NCI-H128 (cell line): ENCODE measurements around the gene RNF34.
"Not testable (repeated sequence)": the region's sequence is repeated elsewhere in the genome, so short reads cannot be mapped to it uniquely, and the experiment has no call there.

Source experiments
- DNase-seq: peaks from one replicate; lab custom pipeline; 2025; ENCODE audit not compliant: unreplicated experiment; lab: John Stamatoyannopoulos, UW

The RNF34 gene

GRCh38 chr12:121399391-121400331, at the start of gene RNF34:
RNF34 (plus strand) TSS chr12:121400118; CDS start chr12:121400213, 95 bp downstream.
- DNase-seq: peak; percentile 96

GRCh38 chr12:121351820-121352681, 47.9 kb upstream of the RNF34 start, which contains the start of gene ANAPC5:
ANAPC5 (minus strand) TSS chr12:121352411; CDS start chr12:121352340, 71 bp downstream.
- peak; percentile 96 for DNase-seq

- peak; percentile 71 for DNase-seq
Measured at GRCh38 chr12:121352682-121353018, 47.3 kb upstream of the RNF34 start.

GRCh38 chr12:121355818-121356217, 44.1 kb upstream of the RNF34 start:
- no peak for DNase-seq

GRCh38 chr12:121356657-121357056, 43.3 kb upstream of the RNF34 start:
- DNase-seq: no peak

- DNase-seq: no peak
Measured at GRCh38 chr12:121357331-121357730, 42.6 kb upstream of the RNF34 start.

GRCh38 chr12:121358073-121358472, 41.8 kb upstream of the RNF34 start:
- no peak for DNase-seq

GRCh38 chr12:121364683-121365121, 35.2 kb upstream of the RNF34 start:
- DNase-seq: no peak

- DNase-seq: no peak
Measured at GRCh38 chr12:121365416-121366062, 34.4 kb upstream of the RNF34 start.

- no peak for DNase-seq
Measured at GRCh38 chr12:121366063-121366459, 33.9 kb upstream of the RNF34 start.

- DNase-seq: no peak
Measured at GRCh38 chr12:121371404-121371803, 28.5 kb upstream of the RNF34 start.

GRCh38 chr12:121373755-121374154, 26.2 kb upstream of the RNF34 start:
- DNase-seq: no peak

- DNase-seq: not testable (repeated sequence)
Measured at GRCh38 chr12:121374336-121374735, 25.6 kb upstream of the RNF34 start.

GRCh38 chr12:121374945-121375584, 24.9 kb upstream of the RNF34 start:
- DNase-seq: not testable (repeated sequence)

GRCh38 chr12:121376754-121377697, 22.9 kb upstream of the RNF34 start:
- DNase-seq: no peak

- DNase-seq: no peak
Measured at GRCh38 chr12:121378736-121379135, 21.2 kb upstream of the RNF34 start.

- no peak for DNase-seq
Measured at GRCh38 chr12:121379945-121380344, 20.0 kb upstream of the RNF34 start.

GRCh38 chr12:121383601-121384021, 16.3 kb upstream of the RNF34 start:
- no peak for DNase-seq

- DNase-seq: not testable (repeated sequence)
Measured at GRCh38 chr12:121384891-121385290, 15.0 kb upstream of the RNF34 start.
